HG03469 (cell line): ENCODE data around the gene SSTR4.
"Not testable (repeated sequence)": the region's sequence is repeated elsewhere in the genome, so short reads cannot be mapped to it uniquely, and the experiment has no call there.

Experiments used
- ATAC-seq: cut with Tn5 transposase; IDR thresholded peaks from one replicate; pipeline ENCODE4 v1.9.1; 2021; ENCODE audit warnings: mild to moderate bottlenecking, moderate library complexity, moderate number of reproducible peaks; ENCODE audit not compliant: unreplicated experiment

Gene SSTR4, protein sequence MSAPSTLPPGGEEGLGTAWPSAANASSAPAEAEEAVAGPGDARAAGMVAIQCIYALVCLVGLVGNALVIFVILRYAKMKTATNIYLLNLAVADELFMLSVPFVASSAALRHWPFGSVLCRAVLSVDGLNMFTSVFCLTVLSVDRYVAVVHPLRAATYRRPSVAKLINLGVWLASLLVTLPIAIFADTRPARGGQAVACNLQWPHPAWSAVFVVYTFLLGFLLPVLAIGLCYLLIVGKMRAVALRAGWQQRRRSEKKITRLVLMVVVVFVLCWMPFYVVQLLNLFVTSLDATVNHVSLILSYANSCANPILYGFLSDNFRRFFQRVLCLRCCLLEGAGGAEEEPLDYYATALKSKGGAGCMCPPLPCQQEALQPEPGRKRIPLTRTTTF

DNA sequence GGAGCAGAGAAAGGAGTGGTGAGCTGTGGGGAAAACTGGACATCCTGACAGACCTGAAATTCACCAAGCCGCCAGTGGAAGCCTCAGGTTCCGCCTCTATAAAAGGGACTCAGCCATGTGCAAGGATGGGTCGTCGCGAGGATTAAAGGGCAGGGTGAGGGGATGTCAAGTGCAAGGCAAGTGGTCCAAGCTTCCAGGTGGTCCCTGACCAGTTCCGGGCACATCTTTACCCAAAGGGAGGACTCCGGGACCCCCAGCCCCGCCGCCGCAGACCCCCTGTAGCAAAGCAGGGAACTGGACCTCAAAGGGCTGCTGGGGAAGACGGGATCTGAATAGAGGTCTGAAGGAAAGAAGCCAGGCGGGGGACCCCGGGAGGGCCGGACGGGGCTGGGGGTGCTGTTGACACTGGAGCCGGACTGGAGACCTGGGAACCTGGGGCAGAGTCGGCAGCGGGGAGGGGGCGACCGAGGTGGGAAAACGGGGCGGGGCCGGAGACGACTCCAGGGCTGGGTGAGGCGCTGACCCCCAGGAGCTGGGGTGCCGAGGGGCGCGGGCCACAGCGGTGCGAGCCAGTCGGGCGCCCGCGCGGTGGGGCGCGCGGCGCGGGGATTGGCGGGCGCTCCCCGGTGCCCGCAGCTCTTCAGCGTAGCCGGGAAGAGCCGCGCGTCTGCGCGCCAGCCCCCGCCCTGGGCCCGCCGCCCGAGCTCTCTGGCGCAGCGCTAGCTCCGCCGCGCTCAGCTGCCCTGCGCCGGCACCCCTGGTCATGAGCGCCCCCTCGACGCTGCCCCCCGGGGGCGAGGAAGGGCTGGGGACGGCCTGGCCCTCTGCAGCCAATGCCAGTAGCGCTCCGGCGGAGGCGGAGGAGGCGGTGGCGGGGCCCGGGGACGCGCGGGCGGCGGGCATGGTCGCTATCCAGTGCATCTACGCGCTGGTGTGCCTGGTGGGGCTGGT lies at the start of gene SSTR4:
SSTR4 (plus strand) TSS at position 592 of the 951 bp plus-strand sequence; CDS start at position 764, 172 bp downstream.
- ATAC-seq: no peak

DNA sequence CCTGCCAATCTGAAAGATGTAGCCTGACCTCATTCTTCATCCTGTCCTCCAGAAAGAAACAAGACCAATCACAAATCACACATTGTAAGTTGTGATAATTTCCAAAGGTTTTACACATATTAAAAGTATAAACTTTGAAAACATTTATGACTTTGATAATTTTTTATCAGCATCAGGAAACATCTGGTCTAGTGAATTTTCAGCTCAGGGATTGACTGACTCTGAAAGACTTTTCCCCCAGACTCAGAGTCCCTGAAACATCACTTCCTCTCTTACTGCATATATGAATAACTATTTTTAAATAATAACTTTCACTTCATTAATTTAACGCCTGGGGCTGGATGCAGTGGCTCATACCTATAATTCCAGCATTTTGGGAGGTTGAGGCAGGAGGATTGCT lies 48.5 kb upstream of the SSTR4 start:
- ATAC-seq: no peak

DNA sequence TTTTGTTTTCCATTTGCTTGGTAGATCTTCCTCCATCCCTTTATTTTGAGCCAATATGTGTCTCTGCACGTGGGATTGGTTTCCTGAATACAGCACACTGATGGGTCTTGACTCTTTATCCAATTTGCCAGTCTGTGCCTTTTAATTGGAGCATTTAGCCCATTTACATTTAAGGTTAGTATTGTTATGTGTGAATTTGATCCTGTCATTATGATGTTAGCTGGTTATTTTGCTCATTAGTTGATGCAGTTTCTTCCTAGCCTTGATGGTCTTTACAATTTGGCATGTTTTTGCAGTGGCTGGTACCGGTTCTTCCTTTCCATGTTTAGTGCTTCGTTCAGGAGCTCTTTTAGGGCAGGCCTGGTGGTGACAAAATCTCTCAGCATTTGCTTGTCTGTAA lies 43.7 kb upstream of the SSTR4 start:
- not testable (repeated sequence) for ATAC-seq

DNA sequence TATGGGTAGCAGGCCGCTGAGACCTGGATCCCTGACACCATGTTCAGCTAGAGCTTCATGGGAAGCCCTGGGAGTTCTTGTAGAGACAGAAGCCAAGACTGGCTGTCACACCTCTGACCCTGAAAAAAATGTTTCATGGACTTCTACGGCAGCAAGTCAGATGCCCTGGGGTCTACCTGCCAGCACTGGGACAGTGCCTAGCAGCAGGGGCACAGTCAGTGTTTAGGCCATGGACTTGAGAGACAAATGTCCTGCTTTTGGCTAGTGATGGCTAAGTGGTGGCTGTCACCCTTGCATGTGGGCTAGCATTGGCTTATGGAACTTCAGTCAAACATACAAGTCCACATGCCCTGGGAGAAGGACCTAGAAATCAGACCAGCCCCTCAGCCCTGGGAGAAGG lies 41.3 kb upstream of the SSTR4 start:
- ATAC-seq: no peak

DNA sequence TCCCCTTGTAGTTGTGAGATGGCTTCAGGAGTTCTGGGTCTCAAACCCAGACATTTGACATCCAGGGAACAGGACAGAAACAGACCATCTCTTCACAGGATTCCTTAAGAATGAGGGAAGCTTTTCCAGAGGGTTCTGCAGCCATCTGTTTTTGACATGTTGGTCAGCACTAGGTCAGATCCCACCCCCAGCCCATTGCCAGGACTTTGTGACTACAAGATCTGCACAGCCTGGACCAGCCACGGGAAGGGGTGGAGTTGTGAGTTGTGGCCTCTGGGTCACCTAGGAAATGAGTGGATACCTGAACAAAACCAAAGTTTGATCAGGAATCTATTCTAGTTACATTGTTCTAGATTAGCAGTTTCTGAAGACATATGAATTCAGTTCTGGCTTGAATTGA lies 39.2 kb upstream of the SSTR4 start:
- no peak for ATAC-seq

DNA sequence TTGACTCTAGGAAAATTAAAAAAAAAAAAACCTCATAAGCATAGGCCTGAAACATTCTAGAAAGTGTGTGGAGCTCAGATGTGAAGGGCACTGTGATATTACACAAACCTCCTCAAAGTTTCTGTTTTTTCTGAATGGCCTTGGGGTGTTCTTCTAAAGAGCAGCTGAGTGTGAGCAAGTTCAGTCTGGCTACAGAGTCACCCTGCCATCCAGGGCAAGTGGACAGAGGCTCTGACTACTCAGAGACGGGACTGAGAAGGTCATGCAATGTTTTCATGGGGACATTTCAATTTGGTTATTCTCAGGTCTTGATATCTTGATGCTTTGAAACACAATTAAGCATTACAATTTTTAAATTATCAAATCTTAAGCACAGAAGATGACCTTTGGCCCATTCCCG lies 36.6 kb upstream of the SSTR4 start:
- ATAC-seq: no peak

DNA sequence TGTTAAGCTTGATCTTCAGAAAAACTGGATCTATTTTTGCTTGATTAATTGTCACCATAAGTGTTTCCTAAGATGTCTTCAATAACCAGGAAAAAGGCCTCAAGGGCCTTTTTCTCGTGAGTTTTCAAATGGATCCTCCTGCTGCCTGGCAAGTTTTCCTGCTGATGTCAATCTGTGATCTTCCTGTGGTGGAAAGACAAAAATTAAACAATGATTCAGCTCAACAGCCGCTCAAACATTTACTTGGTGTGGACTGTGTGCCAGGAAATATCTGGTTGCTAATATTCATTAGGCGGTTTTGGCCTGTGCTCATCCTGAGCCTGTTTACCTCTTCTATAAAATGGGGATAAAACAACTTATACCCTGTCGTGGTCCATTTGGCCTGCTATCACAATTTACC lies 35.4 kb upstream of the SSTR4 start:
- ATAC-seq: no peak

DNA sequence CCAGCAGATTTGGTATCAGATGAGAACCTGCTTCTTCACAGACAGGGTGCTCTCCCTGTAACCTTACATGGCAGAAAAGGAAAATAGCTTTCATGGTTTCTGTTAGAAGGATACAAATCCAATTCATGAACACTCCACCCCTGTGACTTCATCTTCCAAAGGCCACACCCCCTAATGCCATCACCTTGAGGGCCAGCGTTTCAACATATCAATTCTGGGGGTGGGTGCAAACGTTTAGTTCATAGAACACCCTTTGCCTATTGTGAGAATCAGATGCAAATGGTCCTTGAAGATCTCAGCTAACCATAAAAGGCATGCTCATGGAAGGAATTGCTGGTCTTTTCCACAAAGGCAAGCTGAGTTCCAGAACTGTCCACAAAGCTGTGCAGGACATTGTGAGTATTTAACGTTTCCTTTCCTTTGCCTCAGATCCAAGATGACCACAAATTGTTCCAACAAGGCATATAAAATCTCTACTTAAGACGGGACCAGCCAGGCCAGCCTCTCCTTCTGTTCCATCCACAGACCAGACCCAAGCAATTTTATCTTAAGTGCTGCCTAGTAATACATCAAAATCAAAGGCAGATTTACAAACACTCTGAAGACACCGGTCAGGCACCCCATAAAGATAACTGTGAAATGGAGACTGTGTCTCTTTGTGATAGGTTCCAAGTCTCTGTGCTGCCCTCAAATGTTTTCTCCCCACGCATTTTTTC lies 34.7 kb upstream of the SSTR4 start:
- ATAC-seq: no peak

DNA sequence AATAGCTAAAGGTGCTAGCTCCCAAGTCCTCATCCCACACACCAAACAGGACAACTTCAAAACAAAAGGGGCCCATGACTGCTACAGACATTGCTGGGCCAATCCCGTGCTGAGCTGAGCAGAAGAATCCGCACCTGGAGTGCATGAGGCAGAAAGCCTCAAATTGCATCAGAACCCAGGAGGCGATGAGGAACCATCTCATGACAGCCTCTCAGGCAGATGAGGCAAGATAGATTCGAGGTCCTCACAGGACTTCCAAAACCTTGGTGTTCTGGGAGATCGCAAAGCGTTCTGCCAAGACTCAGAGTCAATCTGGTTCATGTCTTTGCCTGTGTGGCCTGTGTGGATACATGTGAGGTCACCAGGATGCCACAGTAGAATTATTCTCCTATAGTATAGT lies 32.8 kb upstream of the SSTR4 start:
- ATAC-seq: no peak

DNA sequence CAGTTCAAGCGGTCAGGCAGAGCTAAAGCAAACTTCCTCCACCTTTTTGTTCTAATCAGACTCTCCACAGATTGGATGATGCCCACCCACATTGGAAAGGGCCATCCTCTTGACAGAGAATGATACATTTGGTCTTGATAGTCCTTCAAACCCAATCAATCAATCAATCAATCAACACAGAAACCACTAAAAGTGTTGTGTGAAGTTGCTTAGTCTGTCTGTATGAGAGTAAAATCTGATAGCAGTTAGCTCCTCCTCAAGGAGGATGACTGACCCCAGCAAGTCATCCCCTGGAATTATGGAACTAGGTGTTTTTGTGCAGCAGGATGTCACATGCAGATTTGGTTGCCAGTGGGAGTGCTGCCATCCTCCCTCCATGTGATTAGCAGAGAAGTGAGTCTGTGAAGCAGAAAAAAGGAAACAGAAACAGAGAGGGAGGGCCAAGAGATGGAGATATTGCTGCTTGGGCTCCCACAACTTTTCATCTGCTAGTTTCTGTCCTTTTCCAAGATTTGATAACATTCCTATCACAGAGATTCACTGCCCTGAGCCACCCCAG lies 32.0 kb upstream of the SSTR4 start:
- no peak for ATAC-seq

DNA sequence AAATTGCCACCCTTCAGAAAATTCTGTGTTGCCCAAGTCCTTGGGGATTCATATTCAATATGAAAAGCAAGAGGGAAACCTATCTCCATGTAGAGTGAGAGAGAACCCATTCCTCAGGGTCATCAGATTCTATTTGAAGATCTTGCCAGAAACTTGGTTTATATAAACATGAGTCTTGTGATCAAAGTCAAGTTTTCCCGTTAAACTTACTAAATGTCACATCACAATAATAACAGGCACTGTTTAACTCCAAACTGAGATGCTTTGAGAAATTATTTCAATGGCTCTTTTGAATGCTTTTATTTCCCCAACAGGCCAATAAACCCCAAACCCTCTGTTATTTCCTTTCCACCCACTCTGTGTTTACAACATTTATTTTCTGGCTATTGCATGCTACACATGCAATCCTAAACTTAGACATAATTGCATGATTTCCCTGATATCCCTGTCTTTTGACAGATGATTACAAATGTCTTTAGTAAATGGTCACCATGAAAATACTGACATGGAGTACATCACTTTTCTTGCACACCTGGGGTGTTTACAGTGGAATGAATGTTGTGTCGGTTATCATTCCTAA lies 31.1 kb upstream of the SSTR4 start:
- ATAC-seq: no peak

DNA sequence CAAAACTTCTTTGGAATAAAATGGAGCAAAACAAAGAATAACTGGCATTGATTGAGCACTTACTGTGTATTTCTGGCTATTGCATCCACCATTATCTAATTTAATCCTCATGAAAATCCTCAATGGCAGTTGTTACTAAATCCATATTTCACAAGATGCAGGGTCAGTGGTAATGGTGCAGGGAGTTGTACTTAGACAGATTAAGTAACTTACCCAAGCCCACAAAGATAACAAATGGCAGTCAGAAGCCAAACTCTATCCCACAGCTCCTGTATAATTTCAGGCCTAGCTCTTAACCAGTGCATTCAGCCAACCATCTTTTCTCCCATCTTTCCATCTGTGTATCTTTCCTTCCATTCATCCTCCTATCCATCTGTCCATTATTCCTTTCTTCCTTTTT lies 29.3 kb upstream of the SSTR4 start:
- ATAC-seq: no peak

DNA sequence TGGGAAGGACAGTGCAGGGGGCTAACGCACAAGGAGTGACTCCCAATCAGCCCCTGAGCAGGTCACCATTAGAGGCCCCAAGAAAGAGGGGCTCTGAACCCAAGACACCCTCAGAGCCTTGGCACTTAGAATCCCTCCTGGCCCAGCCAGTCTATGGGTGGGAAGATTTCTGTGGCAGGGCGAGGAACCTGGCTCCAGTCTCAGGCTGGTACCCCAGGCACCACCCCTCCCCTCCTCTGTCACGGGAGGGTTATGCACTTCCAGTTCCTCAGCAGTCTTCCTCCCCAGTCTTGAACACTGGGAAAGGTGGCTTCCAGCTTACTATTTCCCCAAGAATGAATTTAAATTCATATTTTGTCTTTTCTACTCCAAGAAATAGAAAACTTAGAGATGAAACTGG lies 27.6 kb upstream of the SSTR4 start:
- ATAC-seq: no peak

DNA sequence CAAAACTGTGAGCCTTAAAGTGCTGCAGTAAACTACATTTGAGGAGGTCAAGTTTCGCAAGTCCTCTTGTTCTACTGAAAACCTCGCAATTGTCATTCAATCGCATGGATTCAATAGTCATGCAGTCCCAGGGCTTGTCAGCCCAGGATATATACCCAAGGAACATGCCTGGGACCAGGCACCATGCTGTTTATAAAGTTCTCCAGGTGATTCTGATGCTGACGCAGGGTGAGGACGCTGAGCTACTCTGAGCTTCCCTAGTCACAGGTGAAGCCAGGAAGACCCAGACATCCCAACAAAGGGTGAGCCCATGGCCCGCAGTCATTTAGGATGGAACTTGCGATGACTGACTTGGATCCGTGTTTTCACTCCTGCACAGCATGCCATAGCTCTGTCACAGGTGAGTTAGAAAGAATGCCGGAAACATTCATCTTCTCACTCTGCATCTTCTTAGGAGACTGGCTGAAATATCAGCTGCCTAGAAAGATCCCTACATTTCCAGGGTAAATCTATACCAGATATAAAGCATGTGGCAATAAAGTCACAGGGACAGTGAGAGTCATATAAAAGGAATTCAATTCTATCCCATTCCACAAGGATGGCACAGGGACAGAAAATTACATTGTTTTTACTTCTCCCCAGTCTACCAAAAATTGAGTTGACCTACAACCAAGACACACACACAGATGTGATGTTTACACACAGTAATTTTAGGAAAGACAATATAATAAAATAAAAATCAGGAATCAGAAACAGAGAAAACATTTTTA lies 27.0 kb upstream of the SSTR4 start:
- no peak for ATAC-seq

DNA sequence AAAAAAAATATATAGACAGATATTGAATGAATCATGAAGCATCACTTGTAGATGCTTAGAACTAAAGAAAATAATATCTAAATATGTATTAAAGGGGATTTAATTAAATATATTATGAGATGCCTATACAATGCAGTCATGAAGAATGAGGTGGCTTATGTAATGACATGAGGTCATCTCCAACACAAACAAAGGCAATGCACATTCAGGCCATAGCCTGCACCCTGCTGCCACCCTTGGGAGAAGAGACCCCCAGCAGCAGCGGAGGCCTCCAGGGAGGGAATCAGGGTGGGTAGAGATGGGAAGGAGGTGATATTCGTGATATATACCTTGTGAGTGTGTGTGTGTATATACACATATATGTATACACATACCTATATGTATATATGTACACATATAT lies 26.4 kb upstream of the SSTR4 start:
- ATAC-seq: no peak

DNA sequence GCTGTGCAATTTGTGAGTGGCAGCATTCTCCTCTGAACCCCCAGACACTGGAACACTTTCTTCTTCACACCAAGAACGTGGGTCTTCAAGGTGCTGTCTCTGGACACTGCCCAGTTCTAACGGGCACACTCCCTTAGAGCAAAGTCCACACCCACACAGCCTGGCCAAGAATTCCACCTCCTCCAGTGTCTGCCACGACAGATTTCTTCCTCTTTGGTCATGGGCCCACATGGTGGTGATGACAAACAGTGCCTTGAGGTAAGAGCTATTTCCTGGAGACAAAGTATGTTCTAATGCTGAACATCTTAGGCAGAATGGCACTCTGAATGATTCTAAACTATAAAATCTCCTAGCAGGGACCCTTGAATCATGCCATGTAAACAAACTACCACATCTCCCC lies 25.5 kb upstream of the SSTR4 start:
- ATAC-seq: no peak

DNA sequence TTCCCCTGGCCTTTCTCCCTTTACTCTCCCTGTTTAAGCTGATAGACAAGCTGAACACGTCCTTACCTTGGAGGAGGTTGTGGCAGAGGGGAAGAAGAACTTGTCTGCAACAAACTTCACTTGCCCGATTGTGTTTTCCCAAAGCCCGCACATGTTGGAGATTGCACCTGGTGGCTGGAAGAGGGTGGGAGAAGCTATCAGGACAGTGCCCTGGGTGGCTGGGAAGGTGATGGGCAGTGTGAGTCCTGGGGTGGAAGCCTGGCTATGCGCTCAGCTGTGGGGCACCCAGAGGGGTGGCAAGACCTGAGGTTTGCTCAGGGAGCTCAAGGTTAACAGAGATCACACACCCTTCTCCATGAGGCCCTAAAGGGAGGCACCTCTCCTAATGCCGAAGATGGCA lies 25.0 kb upstream of the SSTR4 start:
- no peak for ATAC-seq

DNA sequence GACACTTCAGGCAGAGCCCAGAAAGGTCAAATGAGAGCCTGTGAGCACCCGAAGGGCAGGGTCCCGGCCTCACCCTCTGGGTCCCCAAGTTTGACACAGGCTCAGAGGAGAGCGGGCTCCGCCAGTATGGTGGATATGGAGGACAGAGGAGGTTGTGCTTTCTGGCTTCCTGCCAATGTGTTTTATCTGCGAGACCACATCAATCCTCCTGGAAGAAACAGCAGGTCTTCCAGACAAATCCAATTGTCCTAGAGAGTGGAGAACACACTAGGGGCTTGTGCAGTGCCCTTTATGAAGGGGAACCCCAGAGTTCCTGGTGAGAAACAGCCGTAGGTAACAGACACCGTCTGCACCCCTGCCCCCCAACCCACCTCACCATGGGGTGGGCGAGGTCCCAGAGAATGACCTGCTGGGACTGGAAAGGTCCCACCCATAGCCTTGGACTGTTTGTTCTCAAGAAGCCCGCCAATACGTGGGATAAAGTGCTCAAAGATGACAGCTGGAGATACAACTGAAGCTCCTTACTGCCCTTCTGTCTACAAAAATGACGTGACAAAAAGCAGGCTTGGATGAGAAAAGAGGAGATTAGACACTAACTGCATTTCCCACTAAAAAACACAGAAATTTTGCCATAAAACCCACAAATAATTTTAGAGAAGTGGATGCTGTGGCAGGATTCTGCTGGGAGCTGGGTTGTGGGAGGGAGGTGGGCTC lies 23.9 kb upstream of the SSTR4 start:
- ATAC-seq: no peak

DNA sequence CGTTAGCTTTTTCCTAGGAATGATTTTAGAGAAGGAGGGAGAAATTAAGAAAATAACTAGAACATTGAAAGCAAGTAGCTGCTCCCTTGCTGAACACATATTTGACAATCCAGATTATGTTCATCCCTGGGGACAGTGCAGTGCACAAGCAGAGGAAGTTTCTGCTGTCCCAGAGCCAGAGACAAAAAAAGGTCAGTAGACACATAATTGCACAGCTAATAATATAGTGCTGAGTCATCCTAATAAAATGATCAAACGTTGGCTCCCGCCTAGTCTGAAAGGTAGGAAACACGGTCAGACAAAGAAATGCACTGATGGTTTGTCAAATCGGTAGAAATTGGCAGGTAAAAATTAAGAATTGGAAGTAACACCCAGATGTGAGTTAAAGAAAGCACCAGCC lies 21.7 kb upstream of the SSTR4 start:
- ATAC-seq: no peak
